CD8-positive, alpha-beta memory T cell (primary cell): ENCODE results near the gene ERP27. TPM values are rescaled to one million over a fixed set of nuclear protein-coding genes. Genes with fewer than 3 reads are reported as not detected.

Experiments
- CTCF ChIA-PET: fragments of 350-600 bp; sonication (Branson Sonifier 250); formaldehyde crosslinking; loops from one replicate; lab custom pipeline; 2021; ENCODE audit warnings: antibody characterized with exemption; lab: Charles Lee
- POLR2A ChIA-PET: fragments of 350-600 bp; sonication (Branson Sonifier 250); formaldehyde crosslinking; loops from one replicate; lab custom pipeline; 2021; ENCODE audit warnings: antibody characterized with exemption; lab: Charles Lee
- DNase-seq, 5 donors: peaks; one replicate each; pipeline versions ENCODE4 v3.0.0 to v3.0.0-alpha.2; 2020 to 2022; ENCODE audit warnings: mixed read lengths in 1 of 5
- H3K27ac ChIP-seq: one replicate; pipeline ENCODE4 v1.7.0; 2013; ENCODE audit warnings: low read depth, mild to moderate bottlenecking, low read length, moderate library complexity
- H3K27me3 ChIP-seq: 2 replicates; pipeline ENCODE4 v1.7.0; 2013; ENCODE audit warnings: low read length, mild to moderate bottlenecking; ENCODE audit not compliant: insufficient read depth, poor library complexity, severe bottlenecking
- H3K36me3 ChIP-seq: 2 replicates; pipeline ENCODE4 v1.7.0; 2013; ENCODE audit warnings: mild to moderate bottlenecking, low read length, moderate library complexity; ENCODE audit not compliant: insufficient read depth
- H3K4me1 ChIP-seq: 2 replicates; pipeline ENCODE4 v1.7.0; 2013; ENCODE audit warnings: mild to moderate bottlenecking, low read length, moderate library complexity; ENCODE audit not compliant: insufficient read depth
- H3K4me3 ChIP-seq: 2 replicates; pipeline ENCODE4 v1.7.0; 2013; ENCODE audit warnings: mild to moderate bottlenecking, low read length
- H3K9me3 ChIP-seq: 2 replicates; pipeline ENCODE4 v1.7.0; 2013; ENCODE audit warnings: mild to moderate bottlenecking, low read length
- H3K27ac Mint-ChIP-seq, 8 donors: one replicate each; pipeline ENCODE4 v1.8.0; 2020 to 2021; ENCODE audit warnings: mixed read lengths in 8 of 8, mild to moderate bottlenecking in 6 of 8, inconsistent platforms in 3 of 8, moderate library complexity in 3 of 8
- H3K27me3 Mint-ChIP-seq, 2 donors: one replicate each; pipeline ENCODE4 v1.8.0; 2020 to 2021; ENCODE audit warnings: mixed read lengths in 2 of 2, mild to moderate bottlenecking in 1 of 2, moderate library complexity in 1 of 2
- H3K36me3 Mint-ChIP-seq, 3 donors: one replicate each; pipeline ENCODE4 v1.8.0; 2020 to 2021; ENCODE audit warnings: mixed read lengths in 3 of 3, inconsistent platforms in 1 of 3, mild to moderate bottlenecking in 1 of 3
- H3K4me1 Mint-ChIP-seq, 3 donors: one replicate each; pipeline ENCODE4 v1.8.0; 2020 to 2021; ENCODE audit warnings: mixed read lengths in 3 of 3, inconsistent platforms in 1 of 3, mild to moderate bottlenecking in 1 of 3
- H3K4me3 Mint-ChIP-seq, 7 donors: one replicate each; pipeline ENCODE4 v1.8.0; 2020 to 2021; ENCODE audit warnings: mixed read lengths in 7 of 7, mild to moderate bottlenecking in 6 of 7, moderate library complexity in 4 of 7, inconsistent platforms in 2 of 7
- H3K9me3 Mint-ChIP-seq, 5 donors: one replicate each; pipeline ENCODE4 v1.8.0; 2020 to 2022; ENCODE audit warnings: mixed read lengths in 5 of 5, mild to moderate bottlenecking in 3 of 5, moderate library complexity in 2 of 5, inconsistent platforms in 1 of 5
- polyA plus RNA-seq: library from polyadenylated mRNA; unstranded; fragments of 300-500 nt; fragmentation: Illumina TruSeq; gene quantifications from one replicate; pipeline ENCODE4 v1.2.3, GENCODE V29; 2021
- total RNA-seq, 2 experiments: library from RNA; stranded (reverse); gene quantifications; one replicate each; pipeline ENCODE4 v1.2.3, GENCODE V29; 2021

Gene ERP27
- total and polyA plus RNA-seq, 3 experiments from 2014 or later: 2.0 to 5.3 (median 2.1) TPM

DNA sequence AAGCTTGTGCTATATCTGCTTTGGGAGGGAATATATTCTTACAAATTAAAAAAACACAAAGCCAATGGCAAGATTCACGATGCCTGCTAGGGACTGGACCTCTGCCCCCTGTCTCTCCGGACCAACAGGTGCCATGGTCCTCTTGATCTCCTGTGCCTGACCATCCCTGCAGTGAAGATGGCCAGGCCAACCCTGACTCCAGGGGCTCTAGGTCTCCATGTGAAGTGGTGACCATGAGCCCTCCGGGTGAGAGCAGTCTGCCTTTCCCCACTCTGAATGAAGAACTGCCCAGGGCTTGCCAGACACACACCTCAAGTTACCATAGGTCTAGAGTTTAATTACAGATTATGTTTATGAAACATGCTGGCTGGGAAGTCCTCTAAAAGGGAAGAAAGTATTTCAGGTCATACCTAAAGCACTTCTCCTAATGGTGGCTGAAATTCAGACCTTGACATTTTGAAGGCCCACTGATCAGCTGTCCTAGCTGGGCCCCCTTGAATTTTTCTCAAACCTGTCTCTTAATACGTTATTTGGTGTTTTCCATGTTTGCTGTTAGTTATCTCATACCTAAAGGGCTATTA is 21.7 kb upstream of the ERP27 start:
- H3K27me3 ChIP-seq: no peaks in the 10 kb centered on the region
- no peak for DNase-seq
- H3K36me3 ChIP-seq: peaks cover 7% of the 10 kb centered on the region
- peak overlapping the region; percentile 96 to 100 (median 98) for H3K4me3 Mint-ChIP-seq
- CTCF ChIA-PET: interaction anchor here (1.2 to 4.1 kb wide), 4 partner anchors 21 to 189 kb away, joined by 3 to 14 read pairs (median 6); partner anchors contain the start of gene ERP27
- H3K27ac ChIP-seq: peak overlapping the region; percentile 85
- POLR2A ChIA-PET: interaction anchor here (1.3 to 1.8 kb wide), 3 partner anchors 9 to 186 kb away, joined by 5 to 13 read pairs (median 9); a partner anchor contains a TSS
- H3K9me3 ChIP-seq: no peaks in the 10 kb centered on the region
- peaks cover 60% of the 10 kb centered on the region for H3K4me1 ChIP-seq
- peaks cover 15 to 57% (median 17%) of the 10 kb centered on the region in 3 donors for H3K36me3 Mint-ChIP-seq
- H3K4me1 Mint-ChIP-seq: peaks cover 61 to 80% (median 66%) of the 10 kb centered on the region in 3 donors
- peaks cover 0 to 1% of the 10 kb centered on the region in 2 donors for H3K27me3 Mint-ChIP-seq
- H3K9me3 Mint-ChIP-seq: no peaks in the 10 kb centered on the region
- peak overlapping the region; percentile 94 for H3K4me3 ChIP-seq
- H3K27ac Mint-ChIP-seq: peak overlapping the region; percentile 73 to 100 (median 99)

DNA sequence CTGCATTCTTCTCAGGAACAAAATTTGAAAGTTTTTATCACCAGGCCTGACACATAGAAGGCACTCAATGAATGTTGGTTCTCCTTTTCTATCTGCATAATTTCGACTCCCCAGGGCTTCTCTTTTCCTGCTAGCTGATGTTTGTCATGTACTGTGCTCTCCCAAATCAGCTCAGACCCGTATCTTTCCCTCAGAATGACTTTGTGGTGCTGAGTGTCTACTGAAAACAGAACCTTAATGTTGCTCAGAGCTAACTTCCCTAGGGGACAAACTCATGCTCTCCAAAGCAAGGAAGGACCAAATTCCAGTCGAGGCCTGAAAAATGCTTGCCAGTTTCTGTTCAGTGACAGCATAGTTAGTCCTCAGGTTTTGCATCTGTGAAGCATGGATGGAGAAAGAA is 21.1 kb upstream of the ERP27 start:
- Mint-ChIP-seq H3K36me3 (peaks cover 17 to 61% (median 17%) of the 10 kb centered on the region in 3 donors), H3K9me3 (no peaks in the 10 kb centered on the region), H3K27me3 (no peaks in the 10 kb centered on the region), H3K4me3 (peak overlapping the region; percentile 96 to 100 (median 98)), H3K4me1 (peaks cover 61 to 80% (median 66%) of the 10 kb centered on the region in 3 donors), H3K27ac (peak overlapping the region; percentile 73 to 100 (median 99))
- ChIA-PET CTCF (interaction anchor here (1.4 to 4.1 kb wide), 3 partner anchors 20 to 188 kb away, joined by 5 to 14 read pairs (median 6); partner anchors contain the start of gene ERP27), POLR2A (interaction anchor here (0.8 to 1.8 kb wide), 3 partner anchors 11 to 189 kb away, joined by 4 to 13 read pairs (median 9); a partner anchor contains a TSS)
- Histone ChIP-seq H3K4me3 (peak overlapping the region; percentile 94), H3K4me1 (peaks cover 59% of the 10 kb centered on the region), H3K9me3 (no peaks in the 10 kb centered on the region), H3K36me3 (peaks cover 7% of the 10 kb centered on the region), H3K27ac (peak overlapping the region; percentile 85), H3K27me3 (no peaks in the 10 kb centered on the region)
- peak in 1 of 5 donors; percentile 21 for DNase-seq

GRCh38 chr12:14959126-14959440 is 20.7 kb upstream of the ERP27 start:
- Mint-ChIP-seq H3K4me3 (peak overlapping the region; percentile 96 to 100 (median 98)), H3K36me3 (peaks cover 17 to 65% (median 20%) of the 10 kb centered on the region in 3 donors), H3K9me3 (no peaks in the 10 kb centered on the region), H3K27ac (peak overlapping the region; percentile 73 to 100 (median 99)), H3K27me3 (no peaks in the 10 kb centered on the region), H3K4me1 (peaks cover 64 to 81% (median 66%) of the 10 kb centered on the region in 3 donors)
- H3K27me3 ChIP-seq: no peaks in the 10 kb centered on the region
- ChIA-PET CTCF (interaction anchor here (1.4 to 4.1 kb wide), 3 partner anchors 20 to 188 kb away, joined by 5 to 14 read pairs (median 6); partner anchors contain the start of gene ERP27), POLR2A (interaction anchor here (0.8 to 1.8 kb wide), 4 partner anchors 11 to 188 kb away, joined by 3 to 13 read pairs (median 6); a partner anchor contains a TSS)
- peak overlapping the region; percentile 94 for H3K4me3 ChIP-seq
- H3K36me3 ChIP-seq: peaks cover 7% of the 10 kb centered on the region
- peaks cover 59% of the 10 kb centered on the region for H3K4me1 ChIP-seq
- no peaks in the 10 kb centered on the region for H3K9me3 ChIP-seq
- peak overlapping the region; percentile 85 for H3K27ac ChIP-seq
- DNase-seq: no peak

DNA sequence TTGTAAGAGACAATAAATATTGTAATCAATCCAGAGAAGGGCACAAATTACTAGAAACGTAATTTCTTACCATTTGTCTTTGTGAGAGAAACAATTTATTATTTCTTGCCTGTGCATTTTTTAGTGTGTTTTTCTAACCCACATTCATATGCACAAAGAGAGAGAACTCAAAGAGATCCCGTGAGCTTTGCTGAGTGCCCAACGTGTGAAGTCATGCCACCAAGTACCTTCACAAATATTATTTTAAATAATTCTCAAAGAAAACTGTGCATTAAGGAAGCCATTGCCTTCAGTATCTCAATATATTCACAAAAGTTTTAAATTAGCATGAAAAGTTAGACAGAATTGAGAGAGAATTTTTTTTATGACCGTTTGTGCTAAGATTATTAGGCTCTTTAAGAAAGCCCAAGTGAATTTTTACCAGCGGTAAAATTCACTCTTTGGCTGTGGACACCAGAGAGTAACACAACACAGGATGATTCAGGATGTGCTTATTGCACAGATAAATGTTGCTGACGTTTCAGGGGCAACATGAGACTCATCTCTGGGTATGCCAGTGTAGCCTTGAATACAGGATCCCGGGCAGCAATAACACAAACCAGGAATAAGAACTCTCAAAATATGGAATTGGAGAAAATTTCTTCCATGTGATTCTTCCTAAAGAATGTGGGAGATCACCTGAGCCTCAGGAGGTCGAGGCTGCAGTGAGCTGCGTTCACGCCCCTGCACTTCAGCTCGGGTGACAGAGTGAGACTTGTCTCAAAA is 20.2 kb upstream of the ERP27 start:
- Mint-ChIP-seq H3K4me3 (peak overlapping the region; percentile 96 to 100 (median 98)), H3K36me3 (peaks cover 17 to 70% (median 22%) of the 10 kb centered on the region in 3 donors), H3K27me3 (peaks cover 0 to 5% of the 10 kb centered on the region in 2 donors), H3K4me1 (peaks cover 64 to 81% (median 66%) of the 10 kb centered on the region in 3 donors), H3K27ac (peak overlapping the region; percentile 73 to 100 (median 99)), H3K9me3 (no peaks in the 10 kb centered on the region)
- ChIA-PET CTCF (interaction anchor here (0.7 to 4.1 kb wide), 3 partner anchors 10 to 37 kb away, joined by 3 to 14 read pairs (median 6); partner anchors contain the start of gene ERP27), POLR2A (interaction anchor here (0.8 to 1.6 kb wide), 3 partner anchors 10 to 188 kb away, joined by 3 to 4 read pairs (median 4); a partner anchor contains a TSS)
- peaks cover 59% of the 10 kb centered on the region for H3K4me1 ChIP-seq
- H3K36me3 ChIP-seq: peaks cover 7% of the 10 kb centered on the region
- peak overlapping the region; percentile 85 for H3K27ac ChIP-seq
- H3K27me3 ChIP-seq: no peaks in the 10 kb centered on the region
- no peaks in the 10 kb centered on the region for H3K9me3 ChIP-seq
- H3K4me3 ChIP-seq: peak overlapping the region; percentile 94
- DNase-seq: peak in 1 of 5 donors; percentile 50

- peak overlapping the region; percentile 85 for H3K27ac ChIP-seq
- peaks cover 17 to 75% (median 23%) of the 10 kb centered on the region in 3 donors for H3K36me3 Mint-ChIP-seq
- no peaks in the 10 kb centered on the region for H3K27me3 ChIP-seq
- no peaks in the 10 kb centered on the region for H3K9me3 ChIP-seq
- H3K4me3 Mint-ChIP-seq: peak overlapping the region; percentile 96 to 100 (median 98)
- POLR2A ChIA-PET: interaction anchor here (0.6 to 1.6 kb wide), 5 partner anchors 9 to 188 kb away, joined by 3 to 5 read pairs (median 3); no protein-coding TSS in a partner anchor
- peak overlapping the region; percentile 94 for H3K4me3 ChIP-seq
- H3K36me3 ChIP-seq: peaks cover 7% of the 10 kb centered on the region
- peaks cover 59% of the 10 kb centered on the region for H3K4me1 ChIP-seq
- peaks cover 64 to 81% (median 66%) of the 10 kb centered on the region in 3 donors for H3K4me1 Mint-ChIP-seq
- peak overlapping the region; percentile 73 to 100 (median 99) for H3K27ac Mint-ChIP-seq
- no peaks in the 10 kb centered on the region for H3K9me3 Mint-ChIP-seq
- no peak for DNase-seq
- CTCF ChIA-PET: interaction anchor here (0.7 to 4.1 kb wide), 3 partner anchors 9 to 21 kb away, joined by 3 to 14 read pairs (median 6); partner anchors contain the start of gene ERP27
- H3K27me3 Mint-ChIP-seq: peaks cover 0 to 5% of the 10 kb centered on the region in 2 donors
Observed at GRCh38 chr12:14957551-14958168, 19.3 kb upstream of the ERP27 start.

DNA sequence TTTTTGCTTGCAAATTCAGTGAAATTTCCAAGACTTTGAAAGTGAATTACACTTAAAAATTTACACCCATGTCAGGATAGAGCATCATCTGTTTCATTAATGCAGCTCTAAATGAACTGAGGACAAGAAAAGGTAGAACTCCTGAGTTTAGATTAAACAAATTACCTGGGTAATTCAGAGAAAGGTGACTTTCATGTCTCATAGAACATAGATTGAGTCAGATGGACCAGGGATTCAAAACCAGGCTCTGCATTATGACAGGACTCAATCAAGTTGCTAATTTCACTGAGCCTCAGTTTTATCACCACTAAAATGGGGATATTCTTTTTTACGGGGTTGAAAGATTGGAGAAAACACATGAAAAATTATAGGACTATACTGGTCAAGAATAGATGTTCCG is 18.6 kb upstream of the ERP27 start:
- peaks cover 7% of the 10 kb centered on the region for H3K36me3 ChIP-seq
- H3K9me3 Mint-ChIP-seq: no peaks in the 10 kb centered on the region

More for the DNA sequence above, 18.6 kb upstream of the ERP27 start:
- peak overlapping the region; percentile 82 to 100 (median 99) for H3K27ac Mint-ChIP-seq
- H3K4me1 ChIP-seq: peaks cover 59% of the 10 kb centered on the region
- H3K27me3 Mint-ChIP-seq: peaks cover 0 to 5% of the 10 kb centered on the region in 2 donors
- peaks cover 17 to 82% (median 26%) of the 10 kb centered on the region in 3 donors for H3K36me3 Mint-ChIP-seq
- H3K9me3 ChIP-seq: no peaks in the 10 kb centered on the region
- peaks cover 64 to 81% (median 66%) of the 10 kb centered on the region in 3 donors for H3K4me1 Mint-ChIP-seq
- no peak for DNase-seq
- no peaks in the 10 kb centered on the region for H3K27me3 ChIP-seq
- H3K27ac ChIP-seq: peak overlapping the region; percentile 3
- CTCF ChIA-PET: interaction anchor here (1.4 to 4.1 kb wide), 3 partner anchors 17 to 39 kb away, joined by 3 to 14 read pairs (median 6); partner anchors contain the start of gene ERP27
- H3K4me3 Mint-ChIP-seq: peak overlapping the region; percentile 96 to 100 (median 98)
- H3K4me3 ChIP-seq: peak overlapping the region; percentile 94
- POLR2A ChIA-PET: interaction anchor here (0.8 to 1.6 kb wide), 5 partner anchors 9 to 187 kb away, joined by 3 to 6 read pairs (median 4); partner anchors contain the start of gene ERP27
